ENCODE data around the gene RTL10.

DNA sequence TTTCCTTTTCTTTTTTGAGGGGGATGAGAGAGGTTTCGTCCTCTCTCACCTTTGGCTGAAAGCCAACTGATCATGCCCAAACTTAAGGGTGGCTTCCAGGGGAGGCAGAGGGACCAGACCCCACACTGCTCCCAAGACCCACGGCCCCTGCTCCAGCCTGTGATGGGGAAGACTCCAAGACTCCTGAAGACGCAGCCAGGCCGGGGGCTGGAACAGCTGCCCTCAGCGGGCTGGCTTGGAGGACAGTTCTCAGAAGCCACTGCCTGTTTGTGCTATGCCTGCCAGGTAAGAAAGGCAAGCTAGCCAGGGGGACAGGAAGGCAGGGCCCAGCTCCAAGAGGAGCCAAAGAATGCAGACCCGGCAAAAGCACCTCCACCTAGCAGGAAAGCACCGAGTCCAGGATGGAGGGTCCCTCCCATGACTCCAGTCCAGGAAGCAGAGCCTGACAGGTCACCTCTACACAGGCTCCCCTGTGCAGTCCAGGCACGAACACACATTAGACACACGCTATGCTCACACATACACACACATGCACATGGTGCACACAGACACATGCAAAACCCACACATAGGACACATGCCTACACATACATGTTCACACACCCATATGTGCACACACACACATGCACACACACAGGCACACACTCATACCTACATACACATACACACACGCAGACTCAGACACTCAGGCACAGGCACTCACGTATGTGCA lies 31.3 kb downstream of the RTL10 start:
- TF ChIP-seq, protein P1, sequence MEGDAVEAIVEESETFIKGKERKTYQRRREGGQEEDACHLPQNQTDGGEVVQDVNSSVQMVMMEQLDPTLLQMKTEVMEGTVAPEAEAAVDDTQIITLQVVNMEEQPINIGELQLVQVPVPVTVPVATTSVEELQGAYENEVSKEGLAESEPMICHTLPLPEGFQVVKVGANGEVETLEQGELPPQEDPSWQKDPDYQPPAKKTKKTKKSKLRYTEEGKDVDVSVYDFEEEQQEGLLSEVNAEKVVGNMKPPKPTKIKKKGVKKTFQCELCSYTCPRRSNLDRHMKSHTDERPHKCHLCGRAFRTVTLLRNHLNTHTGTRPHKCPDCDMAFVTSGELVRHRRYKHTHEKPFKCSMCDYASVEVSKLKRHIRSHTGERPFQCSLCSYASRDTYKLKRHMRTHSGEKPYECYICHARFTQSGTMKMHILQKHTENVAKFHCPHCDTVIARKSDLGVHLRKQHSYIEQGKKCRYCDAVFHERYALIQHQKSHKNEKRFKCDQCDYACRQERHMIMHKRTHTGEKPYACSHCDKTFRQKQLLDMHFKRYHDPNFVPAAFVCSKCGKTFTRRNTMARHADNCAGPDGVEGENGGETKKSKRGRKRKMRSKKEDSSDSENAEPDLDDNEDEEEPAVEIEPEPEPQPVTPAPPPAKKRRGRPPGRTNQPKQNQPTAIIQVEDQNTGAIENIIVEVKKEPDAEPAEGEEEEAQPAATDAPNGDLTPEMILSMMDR (conservative IDR thresholded peaks at IDR 0.05) = no peak
- TF ChIP-seq ZFX (IDR thresholded peaks at IDR 0.05) = no peak
